Activated naive CD8-positive, alpha-beta T cell treated with anti-CD3 and anti-CD28 coated beads, Interleukin-2, amount 50 U/mL, for 16 hours (primary cell): ENCODE results near the gene PARD3B.

Source experiments
- DNase-seq: peaks from one replicate; pipeline ENCODE4 v3.0.0-alpha.2; 2020; ENCODE audit warnings: low read depth, low spot score

Gene PARD3B

GRCh38 chr2:204655626-204656025, 110.4 kb downstream of the PARD3B start:
- DNase-seq: no peak

GRCh38 chr2:204657024-204657423, 111.7 kb downstream of the PARD3B start:
- DNase-seq: no peak

- no peak for DNase-seq
Observed at GRCh38 chr2:204662956-204663355, 117.7 kb downstream of the PARD3B start.

- no peak for DNase-seq
Observed at GRCh38 chr2:204663816-204664425, 118.6 kb downstream of the PARD3B start.

- no peak for DNase-seq
Observed at GRCh38 chr2:204664708-204665121, 119.4 kb downstream of the PARD3B start.

GRCh38 chr2:204665207-204665606, 119.9 kb downstream of the PARD3B start:
- no peak for DNase-seq

- DNase-seq: no peak
Observed at GRCh38 chr2:204665771-204666170, 120.5 kb downstream of the PARD3B start.

- no peak for DNase-seq
Observed at GRCh38 chr2:204667990-204668389, 122.7 kb downstream of the PARD3B start.

GRCh38 chr2:204669382-204669781, 124.1 kb downstream of the PARD3B start:
- no peak for DNase-seq

GRCh38 chr2:204670124-204670523, 124.8 kb downstream of the PARD3B start:
- DNase-seq: no peak

- DNase-seq: no peak
Observed at GRCh38 chr2:204670756-204671155, 125.5 kb downstream of the PARD3B start.

- no peak for DNase-seq
Observed at GRCh38 chr2:204672772-204673171, 127.5 kb downstream of the PARD3B start.

- DNase-seq: no peak
Observed at GRCh38 chr2:204673877-204674276, 128.6 kb downstream of the PARD3B start.

GRCh38 chr2:204678031-204678430, 132.8 kb downstream of the PARD3B start:
- DNase-seq: no peak

GRCh38 chr2:204680576-204680975, 135.3 kb downstream of the PARD3B start:
- DNase-seq: no peak

GRCh38 chr2:204681412-204681811, 136.1 kb downstream of the PARD3B start:
- DNase-seq: no peak

GRCh38 chr2:204683384-204683783, 138.1 kb downstream of the PARD3B start:
- no peak for DNase-seq

- no peak for DNase-seq
Observed at GRCh38 chr2:204686406-204686805, 141.1 kb downstream of the PARD3B start.

- no peak for DNase-seq
Observed at GRCh38 chr2:204687776-204688175, 142.5 kb downstream of the PARD3B start.

GRCh38 chr2:204691911-204692510, 146.7 kb downstream of the PARD3B start:
- no peak for DNase-seq

GRCh38 chr2:204692790-204693189, 147.5 kb downstream of the PARD3B start:
- DNase-seq: no peak

GRCh38 chr2:204693262-204693661, 148.0 kb downstream of the PARD3B start:
- no peak for DNase-seq

GRCh38 chr2:204695506-204695905, 150.2 kb downstream of the PARD3B start:
- no peak for DNase-seq

- no peak for DNase-seq
Observed at GRCh38 chr2:204696124-204696523, 150.8 kb downstream of the PARD3B start.
